Neural progenitor cell (in vitro differentiated cells): ENCODE data around the gene KIR3DL3. TPM values are rescaled to one million over a fixed set of nuclear protein-coding genes. Genes with fewer than 3 reads are reported as not detected.
"Not testable (repeated sequence)": the region's sequence is repeated elsewhere in the genome, so short reads cannot be mapped to it uniquely, and the experiment has no call there.

Experiments
- DNase-seq: peaks from one replicate; pipeline ENCODE4 v3.0.0-alpha.2; 2016; ENCODE audit warnings: low spot score
- H2AFZ ChIP-seq: fragments of 200-600 bp; sonication (generic); replicated peaks from 2 replicates; pipeline ENCODE4 v1.6.1; 2016; ENCODE audit warnings: antibody characterized with exemption
- H3F3A ChIP-seq: fragments of 200-600 bp; sonication (generic); 2 replicates; pipeline ENCODE4 v1.6.1; 2016; ENCODE audit warnings: antibody characterized with exemption, low read depth
- H3K27ac ChIP-seq: fragments of 200-600 bp; sonication (generic); 2 replicates; pipeline ENCODE4 v1.5.1; 2016; ENCODE audit warnings: mild to moderate bottlenecking
- H3K27me3 ChIP-seq: fragments of 200-600 bp; sonication (generic); 2 replicates; pipeline ENCODE4 v1.6.1; 2016; ENCODE audit warnings: mild to moderate bottlenecking, moderate library complexity
- H3K36me3 ChIP-seq: fragments of 200-600 bp; sonication (generic); 2 replicates; pipeline ENCODE4 v1.5.1; 2016
- H3K4me1 ChIP-seq: fragments of 200-600 bp; sonication (generic); 2 replicates; pipeline ENCODE4 v1.6.1; 2016; ENCODE audit warnings: mixed run types
- H3K4me2 ChIP-seq: fragments of 200-600 bp; sonication (generic); 2 replicates; pipeline ENCODE4 v1.6.1; 2016
- H3K4me3 ChIP-seq: fragments of 200-600 bp; sonication (generic); 2 replicates; pipeline ENCODE4 v1.5.1; 2016
- H3K79me2 ChIP-seq: fragments of 200-600 bp; sonication (generic); 2 replicates; pipeline ENCODE4 v1.6.1; 2016; ENCODE audit warnings: low read depth
- H3K9ac ChIP-seq: fragments of 200-600 bp; sonication (generic); 2 replicates; pipeline ENCODE4 v1.6.1; 2016
- H3K9me3 ChIP-seq: fragments of 200-600 bp; sonication (generic); 2 replicates; pipeline ENCODE4 v1.5.1; 2016; ENCODE audit warnings: low read depth
- H4K20me1 ChIP-seq: fragments of 200-600 bp; sonication (generic); 2 replicates; pipeline ENCODE4 v1.6.1; 2016; ENCODE audit warnings: low read depth
- H3K27ac Mint-ChIP-seq: 3 replicates; pipeline ENCODE4 v1.8.0; 2021; ENCODE audit warnings: mixed read lengths
- H3K27me3 Mint-ChIP-seq: 2 replicates; pipeline ENCODE4 v1.8.0; 2022; ENCODE audit warnings: low read depth, mild to moderate bottlenecking, inconsistent platforms, moderate library complexity, mixed read lengths; ENCODE audit not compliant: insufficient read depth
- H3K36me3 Mint-ChIP-seq: 3 replicates; pipeline ENCODE4 v1.8.0; 2021; ENCODE audit warnings: mixed read lengths
- H3K4me1 Mint-ChIP-seq: 3 replicates; pipeline ENCODE4 v1.8.0; 2021; ENCODE audit warnings: mixed read lengths
- H3K4me3 Mint-ChIP-seq: 3 replicates; pipeline ENCODE4 v1.8.0; 2021; ENCODE audit warnings: mild to moderate bottlenecking, moderate library complexity, mixed read lengths
- H3K9me3 Mint-ChIP-seq: 3 replicates; pipeline ENCODE4 v1.8.0; 2020; ENCODE audit warnings: mixed read lengths
- EZH2 ChIP-seq: fragments of 200-600 bp; sonication (generic); IDR thresholded peaks from 2 replicates; pipeline ENCODE4 v1.6.1; 2017; ENCODE audit warnings: antibody characterized with exemption, mild to moderate bottlenecking, moderate library complexity
- EZH2phosphoT487 ChIP-seq: fragments of 200-600 bp; sonication (generic); IDR thresholded peaks from 2 replicates; pipeline ENCODE4 v1.6.1; 2017; ENCODE audit warnings: antibody characterized with exemption
- total RNA-seq: library from RNA; depleted of rRNA; stranded (reverse); fragments of >200 nt; gene quantifications from 2 replicates; pipeline ENCODE4 v1.2.3, GENCODE V29; 2015; ENCODE audit warnings: low replicate concordance
- TF ChIP-seq, protein P1 (sequence below): fragments of 200-600 bp; sonication (generic); IDR thresholded peaks from 2 replicates; pipeline ENCODE4 v1.5.1; 2017; ENCODE audit warnings: antibody characterized with exemption, mild to moderate bottlenecking

Gene KIR3DL3
- total RNA-seq, 1 donor from 2014 or later, result not detected

DNA sequence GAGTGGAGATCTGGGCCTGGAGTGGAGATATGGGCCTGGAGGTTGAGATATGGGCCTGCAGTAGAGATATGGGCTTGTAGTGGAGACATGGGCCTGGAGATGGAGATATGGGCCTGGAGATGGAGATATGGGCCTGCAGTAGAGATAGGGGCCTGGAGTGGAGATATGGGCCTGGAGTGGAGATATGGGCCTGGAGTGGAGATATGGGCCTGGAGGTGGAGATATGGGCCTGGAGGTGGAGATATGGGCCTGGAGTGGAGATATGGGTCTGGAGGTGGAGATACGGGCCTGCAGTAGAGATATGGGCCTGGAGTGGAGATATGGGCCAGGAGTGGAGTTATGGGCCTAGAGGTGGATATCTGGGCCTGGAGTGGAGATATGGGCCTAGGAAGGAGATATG lies 14.5 kb downstream of the KIR3DL3 start:
- Histone ChIP-seq H3K9ac (no peak overlapping the region), H4K20me1 (no peaks in the 10 kb centered on the region), H3K4me1 (no peaks in the 10 kb centered on the region), H2AFZ (no peak overlapping the region), H3F3A (no peaks in the 10 kb centered on the region), H3K27ac (no peak overlapping the region), H3K4me2 (no peak overlapping the region), H3K36me3 (no peaks in the 10 kb centered on the region), H3K27me3 (no peaks in the 10 kb centered on the region), H3K4me3 (no peak overlapping the region), H3K79me2 (no peaks in the 10 kb centered on the region), H3K9me3 (no peaks in the 10 kb centered on the region)
- TF ChIP-seq EZH2phosphoT487, result no peak
- peaks cover 37% of the 10 kb centered on the region for H3K9me3 Mint-ChIP-seq
- H3K4me3 Mint-ChIP-seq, result no peak overlapping the region
- no peak for DNase-seq
- no peaks in the 10 kb centered on the region for H3K4me1 Mint-ChIP-seq
- H3K27ac Mint-ChIP-seq, result no peak overlapping the region
- H3K27me3 Mint-ChIP-seq, result peaks cover 9% of the 10 kb centered on the region
- no peaks in the 10 kb centered on the region for H3K36me3 Mint-ChIP-seq

DNA sequence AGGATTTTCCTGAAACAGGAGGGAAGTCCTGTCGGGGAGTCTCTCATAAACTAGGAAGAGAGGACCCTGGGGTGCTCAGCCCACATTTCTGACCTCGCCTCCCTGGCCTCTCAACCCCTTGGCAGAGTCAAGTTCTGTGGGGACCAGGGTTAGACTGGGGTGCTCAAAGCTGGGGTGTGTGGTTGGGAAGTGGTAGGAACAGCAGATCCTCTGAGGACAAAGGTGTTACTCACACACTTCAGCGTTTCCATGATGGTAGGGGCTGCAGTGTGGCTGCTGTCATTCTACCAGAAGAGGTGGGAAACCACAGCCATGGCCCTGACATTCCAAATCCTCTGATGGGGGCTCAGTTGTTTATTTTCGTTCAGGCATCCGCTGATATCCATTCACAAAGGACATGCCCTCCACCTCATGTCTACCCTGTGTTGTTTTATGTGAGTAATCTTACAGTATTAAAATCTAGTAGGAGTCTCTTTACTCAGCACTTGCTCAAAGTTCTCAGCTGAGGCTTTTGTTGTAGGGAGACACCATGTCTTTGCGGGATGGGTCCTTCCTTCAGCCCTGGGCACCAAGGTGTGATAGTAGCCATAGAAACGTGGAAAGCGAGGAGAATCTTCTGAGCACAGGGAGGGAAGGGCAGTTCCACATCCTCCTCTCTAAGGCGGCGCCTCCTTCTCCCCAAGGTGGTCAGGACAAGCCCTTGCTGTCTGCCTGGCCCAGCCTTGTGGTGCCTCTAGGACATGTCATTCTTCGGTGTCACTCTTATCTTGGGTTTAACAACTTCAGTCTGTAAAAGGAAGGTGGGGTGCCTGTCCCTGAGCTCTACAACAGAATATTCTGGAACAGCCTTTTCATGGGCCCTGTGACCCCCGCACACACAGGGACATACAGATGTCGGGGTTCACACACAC lies 15.6 kb downstream of the KIR3DL3 start:
- Histone ChIP-seq H3K4me1 (no peaks in the 10 kb centered on the region), H3F3A (no peaks in the 10 kb centered on the region), H3K27ac (no peak overlapping the region), H3K36me3 (no peaks in the 10 kb centered on the region), H2AFZ (no peak overlapping the region), H3K4me2 (no peak overlapping the region), H3K79me2 (no peaks in the 10 kb centered on the region), H3K4me3 (no peak overlapping the region), H3K9me3 (no peaks in the 10 kb centered on the region), H3K9ac (no peak overlapping the region), H3K27me3 (no peaks in the 10 kb centered on the region), H4K20me1 (no peaks in the 10 kb centered on the region)
- no peak for DNase-seq
- Mint-ChIP-seq H3K4me3 (no peak overlapping the region), H3K27me3 (peaks cover 5% of the 10 kb centered on the region), H3K9me3 (peaks cover 37% of the 10 kb centered on the region), H3K36me3 (no peaks in the 10 kb centered on the region), H3K4me1 (no peaks in the 10 kb centered on the region), H3K27ac (no peak overlapping the region)
- no peak for TF ChIP-seq EZH2phosphoT487
- no peak for TF ChIP-seq EZH2
- TF ChIP-seq, protein P1, sequence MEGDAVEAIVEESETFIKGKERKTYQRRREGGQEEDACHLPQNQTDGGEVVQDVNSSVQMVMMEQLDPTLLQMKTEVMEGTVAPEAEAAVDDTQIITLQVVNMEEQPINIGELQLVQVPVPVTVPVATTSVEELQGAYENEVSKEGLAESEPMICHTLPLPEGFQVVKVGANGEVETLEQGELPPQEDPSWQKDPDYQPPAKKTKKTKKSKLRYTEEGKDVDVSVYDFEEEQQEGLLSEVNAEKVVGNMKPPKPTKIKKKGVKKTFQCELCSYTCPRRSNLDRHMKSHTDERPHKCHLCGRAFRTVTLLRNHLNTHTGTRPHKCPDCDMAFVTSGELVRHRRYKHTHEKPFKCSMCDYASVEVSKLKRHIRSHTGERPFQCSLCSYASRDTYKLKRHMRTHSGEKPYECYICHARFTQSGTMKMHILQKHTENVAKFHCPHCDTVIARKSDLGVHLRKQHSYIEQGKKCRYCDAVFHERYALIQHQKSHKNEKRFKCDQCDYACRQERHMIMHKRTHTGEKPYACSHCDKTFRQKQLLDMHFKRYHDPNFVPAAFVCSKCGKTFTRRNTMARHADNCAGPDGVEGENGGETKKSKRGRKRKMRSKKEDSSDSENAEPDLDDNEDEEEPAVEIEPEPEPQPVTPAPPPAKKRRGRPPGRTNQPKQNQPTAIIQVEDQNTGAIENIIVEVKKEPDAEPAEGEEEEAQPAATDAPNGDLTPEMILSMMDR, result no peak

DNA sequence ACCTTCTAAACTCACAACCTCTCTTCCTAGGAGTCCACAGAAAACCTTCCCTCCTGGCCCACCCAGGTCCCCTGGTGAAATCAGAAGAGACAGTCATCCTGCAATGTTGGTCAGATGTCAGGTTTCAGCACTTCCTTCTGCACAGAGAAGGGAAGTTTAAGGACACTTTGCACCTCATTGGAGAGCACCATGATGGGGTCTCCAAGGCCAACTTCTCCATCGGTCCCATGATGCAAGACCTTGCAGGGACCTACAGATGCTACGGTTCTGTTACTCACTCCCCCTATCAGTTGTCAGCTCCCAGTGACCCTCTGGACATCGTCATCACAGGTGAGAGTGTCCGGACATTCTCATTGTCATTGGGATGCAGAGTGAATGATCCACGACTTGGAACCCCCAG lies 17.7 kb downstream of the KIR3DL3 start:
- H3K36me3 ChIP-seq, H3K4me1 Mint-ChIP-seq, H3K9me3 ChIP-seq, H3K9ac ChIP-seq, H2AFZ ChIP-seq, H3K4me2 ChIP-seq, H3K4me3 ChIP-seq, H3K27me3 Mint-ChIP-seq, H3K79me2 ChIP-seq, H3K4me3 Mint-ChIP-seq, H3K27ac Mint-ChIP-seq, H3K4me1 ChIP-seq, H3K27ac ChIP-seq, H3K36me3 Mint-ChIP-seq, DNase-seq, H4K20me1 ChIP-seq, H3K27me3 ChIP-seq, H3F3A ChIP-seq: not testable (repeated sequence)
- H3K9me3 Mint-ChIP-seq, result peaks cover 28% of the 10 kb centered on the region

DNA sequence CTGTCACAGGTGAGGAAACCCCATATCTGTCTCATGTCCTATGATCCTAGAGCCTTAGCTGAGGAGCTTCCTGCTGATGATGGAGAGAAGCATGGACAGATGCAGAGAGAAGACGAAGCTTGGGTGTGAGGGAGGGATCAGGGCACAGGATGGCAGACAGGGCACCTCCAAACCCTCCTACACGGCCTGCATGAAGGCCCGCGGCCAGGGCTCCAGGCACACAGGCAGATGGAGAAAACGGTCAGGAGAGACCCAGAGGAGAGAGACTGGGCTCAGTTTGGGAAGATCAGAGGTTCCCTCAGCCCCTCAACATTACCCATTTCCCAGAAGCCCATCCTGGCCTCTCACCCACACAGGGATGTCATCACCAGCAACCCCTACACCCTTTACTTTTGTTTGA lies 19.8 kb downstream of the KIR3DL3 start:
- H3K9ac ChIP-seq, H3K4me1 Mint-ChIP-seq, H3K36me3 ChIP-seq, H3K27me3 ChIP-seq, H3K79me2 ChIP-seq, H3F3A ChIP-seq, H2AFZ ChIP-seq, H3K9me3 ChIP-seq, H3K4me3 Mint-ChIP-seq, H3K4me2 ChIP-seq, H3K27ac ChIP-seq, H3K4me1 ChIP-seq, H4K20me1 ChIP-seq, DNase-seq, H3K27me3 Mint-ChIP-seq, H3K4me3 ChIP-seq, H3K27ac Mint-ChIP-seq, H3K36me3 Mint-ChIP-seq: not testable (repeated sequence)
- peaks cover 22% of the 10 kb centered on the region for H3K9me3 Mint-ChIP-seq

DNA sequence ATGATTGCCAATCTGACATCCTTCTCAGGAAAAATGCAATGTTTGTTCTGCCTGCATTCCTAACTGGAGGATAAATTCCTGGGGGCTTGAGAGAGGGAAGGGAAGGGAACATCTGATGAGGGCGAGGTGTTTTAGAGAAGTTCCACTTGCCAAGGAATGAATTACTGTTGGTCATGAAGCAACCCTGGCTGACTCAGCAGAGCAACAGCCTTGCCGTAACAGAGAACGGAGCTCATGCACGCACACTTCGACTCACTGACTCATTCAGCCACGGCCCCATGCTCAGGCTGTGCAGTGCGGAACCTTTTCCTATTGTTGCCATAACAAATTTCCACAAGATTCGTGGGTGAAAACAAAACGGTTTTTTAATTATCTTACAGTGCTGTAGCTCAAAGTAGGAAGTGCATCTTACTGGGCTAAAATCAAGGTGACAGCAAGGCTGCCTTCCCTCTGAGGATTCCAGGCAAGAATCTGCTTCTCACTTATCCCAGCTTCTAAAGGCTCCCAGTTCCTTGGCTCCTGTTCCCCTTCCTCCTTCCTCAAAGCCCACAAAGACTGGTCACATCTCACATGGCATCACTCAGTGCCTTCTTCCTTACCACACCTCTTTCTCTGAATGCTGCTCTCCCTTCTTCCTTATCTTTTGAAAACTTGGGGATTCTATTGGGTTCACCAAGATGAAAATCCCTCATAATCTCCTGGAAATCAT lies 23.5 kb downstream of the KIR3DL3 start:
- peaks cover 20% of the 10 kb centered on the region for H3K9me3 Mint-ChIP-seq
- H3F3A ChIP-seq, H3K79me2 ChIP-seq, H3K4me2 ChIP-seq, H4K20me1 ChIP-seq, H3K4me1 ChIP-seq, H3K9ac ChIP-seq, H3K4me1 Mint-ChIP-seq, H3K36me3 Mint-ChIP-seq, H3K27ac ChIP-seq, H3K27ac Mint-ChIP-seq, H3K4me3 ChIP-seq, H3K36me3 ChIP-seq, H3K4me3 Mint-ChIP-seq, H3K27me3 ChIP-seq, H3K27me3 Mint-ChIP-seq, H3K9me3 ChIP-seq, H2AFZ ChIP-seq, DNase-seq: not testable (repeated sequence)

DNA sequence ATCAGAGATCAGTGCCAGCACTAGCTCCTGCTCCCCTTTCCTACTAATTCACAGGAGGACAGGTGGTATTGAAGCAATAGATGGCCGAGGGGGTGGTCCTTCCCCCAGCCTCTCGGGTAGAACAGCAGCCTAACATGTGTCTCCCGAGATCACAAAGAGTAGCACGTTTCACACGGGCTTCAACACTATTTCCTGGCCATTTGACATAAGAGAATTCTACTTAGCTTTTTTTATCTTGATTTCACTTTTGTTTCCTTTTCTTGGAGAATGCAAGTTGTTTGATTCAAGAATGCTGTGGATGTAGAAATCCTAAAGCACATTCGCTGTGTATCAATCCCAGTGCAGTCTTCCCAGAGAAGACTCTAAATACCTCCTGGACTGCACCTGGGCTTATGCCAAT lies 26.0 kb downstream of the KIR3DL3 start:
- not testable (repeated sequence) for H3K27me3 ChIP-seq, H3K36me3 ChIP-seq, H3K4me3 ChIP-seq, H3K36me3 Mint-ChIP-seq, H3K4me3 Mint-ChIP-seq, H3K4me2 ChIP-seq, DNase-seq, H3K27me3 Mint-ChIP-seq, H4K20me1 ChIP-seq, H3K79me2 ChIP-seq, H3K27ac ChIP-seq, H2AFZ ChIP-seq, H3K4me1 Mint-ChIP-seq, H3K4me1 ChIP-seq, H3K9ac ChIP-seq, H3K27ac Mint-ChIP-seq, H3K9me3 ChIP-seq, H3F3A ChIP-seq
- H3K9me3 Mint-ChIP-seq, result peaks cover 26% of the 10 kb centered on the region
